Measurements from ENCODE around the gene SYMPK.

SYMPK gene

DNA sequence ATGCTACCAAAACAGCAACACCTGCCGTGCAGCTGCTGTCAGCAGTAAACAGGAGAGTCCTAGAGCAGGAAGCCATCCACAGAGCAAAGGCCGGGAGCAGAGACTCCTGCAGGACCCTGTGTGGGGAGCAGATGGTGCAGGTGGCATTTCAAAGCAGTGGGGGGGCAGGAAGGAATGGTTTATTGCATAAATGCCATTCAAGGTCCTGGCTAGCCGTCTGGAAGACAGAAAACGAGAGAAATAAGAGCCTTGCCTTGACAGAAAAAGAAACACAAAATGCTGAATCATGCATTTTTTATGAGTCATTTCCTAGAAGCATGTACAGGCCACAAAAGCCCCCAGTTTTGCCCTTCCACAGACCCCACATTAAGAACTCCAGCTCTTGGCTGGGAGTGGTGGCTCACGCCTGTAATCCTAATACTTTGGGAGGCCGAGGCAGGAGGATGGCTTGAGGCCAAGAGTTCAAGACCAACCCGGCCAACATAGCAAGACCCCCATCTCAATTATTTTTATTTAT lies 53.2 kb downstream of the SYMPK start:
- TF ChIP-seq, protein P1, sequence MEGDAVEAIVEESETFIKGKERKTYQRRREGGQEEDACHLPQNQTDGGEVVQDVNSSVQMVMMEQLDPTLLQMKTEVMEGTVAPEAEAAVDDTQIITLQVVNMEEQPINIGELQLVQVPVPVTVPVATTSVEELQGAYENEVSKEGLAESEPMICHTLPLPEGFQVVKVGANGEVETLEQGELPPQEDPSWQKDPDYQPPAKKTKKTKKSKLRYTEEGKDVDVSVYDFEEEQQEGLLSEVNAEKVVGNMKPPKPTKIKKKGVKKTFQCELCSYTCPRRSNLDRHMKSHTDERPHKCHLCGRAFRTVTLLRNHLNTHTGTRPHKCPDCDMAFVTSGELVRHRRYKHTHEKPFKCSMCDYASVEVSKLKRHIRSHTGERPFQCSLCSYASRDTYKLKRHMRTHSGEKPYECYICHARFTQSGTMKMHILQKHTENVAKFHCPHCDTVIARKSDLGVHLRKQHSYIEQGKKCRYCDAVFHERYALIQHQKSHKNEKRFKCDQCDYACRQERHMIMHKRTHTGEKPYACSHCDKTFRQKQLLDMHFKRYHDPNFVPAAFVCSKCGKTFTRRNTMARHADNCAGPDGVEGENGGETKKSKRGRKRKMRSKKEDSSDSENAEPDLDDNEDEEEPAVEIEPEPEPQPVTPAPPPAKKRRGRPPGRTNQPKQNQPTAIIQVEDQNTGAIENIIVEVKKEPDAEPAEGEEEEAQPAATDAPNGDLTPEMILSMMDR (IDR thresholded peaks at IDR 0.05; ENCODE audit: borderline replicate concordance, extremely low read depth, low read length, poor library complexity, severe bottlenecking): no peak
- TF ChIP-seq EZH2 (IDR thresholded peaks at IDR 0.05; ENCODE audit: borderline replicate concordance, low read depth, low read length, severe bottlenecking): no peak
- Histone ChIP-seq H3K4me3 (ENCODE audit: low read depth in 1 of 2, low read length in 2 of 2) (no peak overlapping the region), H3K79me2 (ENCODE audit: insufficient read depth, low read length) (no peaks in the 10 kb centered on the region), H3K27ac (ENCODE audit: low read length) (peak overlapping the region; percentile 50), H3K9me3 (ENCODE audit: insufficient read depth, low read length, severe bottlenecking) (no peaks in the 10 kb centered on the region), H2AFZ (ENCODE audit: low read depth, low read length) (no peak overlapping the region), H3K36me3 (ENCODE audit: insufficient read depth, low read length) (peaks cover 2% of the 10 kb centered on the region; the same call in 1 of the 2 replicates), H3K27me3 (ENCODE audit: insufficient read depth, low read length, poor library complexity) (no peaks in the 10 kb centered on the region), H3K4me2 (ENCODE audit: insufficient read depth, low read length) (no peak overlapping the region), H3K9ac (ENCODE audit: low read depth, low read length) (no peak overlapping the region; the same call in 1 of the 2 replicates), H3K4me1 (ENCODE audit: insufficient read depth, low read length) (peaks cover 17% of the 10 kb centered on the region), H4K20me1 (ENCODE audit: insufficient read depth, low read length) (no peaks in the 10 kb centered on the region)
- ATAC-seq (ENCODE audit: insufficient read depth, low read depth) (peak; percentile 87), DNase-seq (peak; percentile 81)

DNA sequence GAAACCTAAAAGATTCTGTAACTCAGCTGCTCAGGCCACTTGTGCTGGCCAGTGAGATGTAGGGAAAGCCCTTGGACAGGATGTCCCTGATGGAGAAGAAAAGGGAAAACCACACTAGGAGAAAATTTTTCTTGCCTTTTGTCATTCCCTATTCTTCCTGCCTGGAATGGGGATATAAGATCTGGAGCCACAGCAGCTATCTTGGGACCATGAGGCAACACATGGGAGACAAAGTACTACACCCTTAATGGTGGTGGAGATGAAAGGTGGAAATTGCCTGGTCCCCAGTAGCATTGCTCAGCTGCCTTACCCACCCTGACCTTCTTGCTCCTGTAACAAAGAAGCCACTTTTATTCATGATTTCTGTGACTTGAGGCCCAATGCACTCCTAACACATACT lies 57.2 kb downstream of the SYMPK start:
- Histone ChIP-seq H4K20me1 (ENCODE audit: insufficient read depth, low read length) (no peaks in the 10 kb centered on the region), H3K4me1 (ENCODE audit: insufficient read depth, low read length) (peaks cover 15% of the 10 kb centered on the region), H3K9me3 (ENCODE audit: insufficient read depth, low read length, severe bottlenecking) (no peaks in the 10 kb centered on the region), H3K4me3 (ENCODE audit: low read depth in 1 of 2, low read length in 2 of 2) (no peak overlapping the region), H3K79me2 (ENCODE audit: insufficient read depth, low read length) (no peaks in the 10 kb centered on the region), H3K36me3 (ENCODE audit: insufficient read depth, low read length) (no peaks in the 10 kb centered on the region), H3K27ac (ENCODE audit: low read length) (no peak overlapping the region), H3K4me2 (ENCODE audit: insufficient read depth, low read length) (no peak overlapping the region), H3K27me3 (ENCODE audit: insufficient read depth, low read length, poor library complexity) (no peaks in the 10 kb centered on the region), H3K9ac (ENCODE audit: low read depth, low read length) (no peak overlapping the region), H2AFZ (ENCODE audit: low read depth, low read length) (no peak overlapping the region)
- no peak for DNase-seq
- no peak for ATAC-seq (ENCODE audit: insufficient read depth, low read depth)
- TF ChIP-seq, protein P1 (IDR thresholded peaks at IDR 0.05; ENCODE audit: borderline replicate concordance, extremely low read depth, low read length, poor library complexity, severe bottlenecking): no peak
- TF ChIP-seq EZH2 (IDR thresholded peaks at IDR 0.05; ENCODE audit: borderline replicate concordance, low read depth, low read length, severe bottlenecking): no peak

DNA sequence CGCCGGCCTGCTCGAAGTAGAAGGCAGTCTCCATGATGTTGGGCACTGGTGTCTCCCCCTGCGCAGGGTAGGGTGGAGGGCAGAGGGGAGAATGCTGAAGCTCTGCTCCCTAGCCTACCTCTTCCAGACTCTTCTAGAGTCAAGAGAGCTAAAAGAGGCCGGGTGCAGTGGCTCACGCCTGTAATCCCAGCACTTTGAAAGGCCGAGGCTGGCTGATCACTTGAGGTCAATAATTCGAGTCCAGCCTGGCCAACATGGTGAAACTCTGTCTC lies 58.1 kb downstream of the SYMPK start:
- no peak for ATAC-seq (ENCODE audit: insufficient read depth, low read depth)
- TF ChIP-seq EZH2 (IDR thresholded peaks at IDR 0.05; ENCODE audit: borderline replicate concordance, low read depth, low read length, severe bottlenecking): no peak
- TF ChIP-seq, protein P1 (IDR thresholded peaks at IDR 0.05; ENCODE audit: borderline replicate concordance, extremely low read depth, low read length, poor library complexity, severe bottlenecking): no peak
- no peak overlapping the region for H2AFZ ChIP-seq (ENCODE audit: low read depth, low read length)
- no peaks in the 10 kb centered on the region for H3K36me3 ChIP-seq (ENCODE audit: insufficient read depth, low read length)
- H3K4me3 ChIP-seq (ENCODE audit: low read depth in 1 of 2, low read length in 2 of 2): no peak overlapping the region
- H3K4me1 ChIP-seq (ENCODE audit: insufficient read depth, low read length): peaks cover 7% of the 10 kb centered on the region
- H3K9me3 ChIP-seq (ENCODE audit: insufficient read depth, low read length, severe bottlenecking): no peaks in the 10 kb centered on the region
- no peaks in the 10 kb centered on the region for H3K79me2 ChIP-seq (ENCODE audit: insufficient read depth, low read length)
- H3K9ac ChIP-seq (ENCODE audit: low read depth, low read length): no peak overlapping the region
- H4K20me1 ChIP-seq (ENCODE audit: insufficient read depth, low read length): no peaks in the 10 kb centered on the region
- no peak overlapping the region for H3K4me2 ChIP-seq (ENCODE audit: insufficient read depth, low read length)
- H3K27me3 ChIP-seq (ENCODE audit: insufficient read depth, low read length, poor library complexity): no peaks in the 10 kb centered on the region
- no peak overlapping the region for H3K27ac ChIP-seq (ENCODE audit: low read length)
- DNase-seq: no peak
